ENCODE results near the gene OR7G1.

The OR7G1 gene

DNA sequence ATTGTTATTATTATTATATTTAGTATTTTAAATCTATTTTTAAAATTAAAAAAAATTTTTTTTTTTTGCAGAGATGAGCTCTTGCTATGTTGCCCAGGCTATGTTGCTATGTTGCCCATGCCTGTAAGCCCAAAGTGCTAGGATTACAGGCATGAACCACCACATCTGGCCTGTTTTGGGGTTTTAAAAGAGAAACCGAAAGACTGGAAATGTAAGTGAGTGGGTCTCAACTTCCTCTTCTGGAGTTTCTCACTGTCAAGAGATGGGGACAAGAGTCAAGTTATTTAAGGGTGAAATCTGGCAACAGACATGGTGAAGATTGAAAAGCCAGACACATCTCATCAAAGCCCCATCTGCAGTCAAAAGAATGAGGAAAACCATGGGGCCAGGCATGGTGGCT, 15.4 kb upstream of the OR7G1 start:
- no peak overlapping the region for H3K9ac ChIP-seq (ENCODE audit: low read length)
- H4K20me1 ChIP-seq (ENCODE audit: low read depth, low read length), result no peaks in the 10 kb centered on the region
- no peak overlapping the region for H3K27ac ChIP-seq (ENCODE audit: low read depth, low read length)
- no peaks in the 10 kb centered on the region for H3K36me3 ChIP-seq (ENCODE audit: low read length)
- H3K27me3 ChIP-seq (ENCODE audit: low read length), result no peaks in the 10 kb centered on the region
- no peaks in the 10 kb centered on the region for H3K9me3 ChIP-seq (ENCODE audit: insufficient read depth, low read length)
- no peak overlapping the region for H2AFZ ChIP-seq (ENCODE audit: low read depth, low read length, severe bottlenecking)
- no peaks in the 10 kb centered on the region for H3K9me2 ChIP-seq (replicated peaks; ENCODE audit: insufficient read depth, low read length)
- no peaks in the 10 kb centered on the region for H3K79me2 ChIP-seq (ENCODE audit: insufficient read depth, low read length)
- no peak overlapping the region for H3K4me2 ChIP-seq (ENCODE audit: low read depth, low read length, poor library complexity, severe bottlenecking)
- TF ChIP-seq EZH2phosphoT487 (conservative IDR thresholded peaks at IDR 0.05; ENCODE audit: low read length), result no peak
- TF ChIP-seq, protein P1, sequence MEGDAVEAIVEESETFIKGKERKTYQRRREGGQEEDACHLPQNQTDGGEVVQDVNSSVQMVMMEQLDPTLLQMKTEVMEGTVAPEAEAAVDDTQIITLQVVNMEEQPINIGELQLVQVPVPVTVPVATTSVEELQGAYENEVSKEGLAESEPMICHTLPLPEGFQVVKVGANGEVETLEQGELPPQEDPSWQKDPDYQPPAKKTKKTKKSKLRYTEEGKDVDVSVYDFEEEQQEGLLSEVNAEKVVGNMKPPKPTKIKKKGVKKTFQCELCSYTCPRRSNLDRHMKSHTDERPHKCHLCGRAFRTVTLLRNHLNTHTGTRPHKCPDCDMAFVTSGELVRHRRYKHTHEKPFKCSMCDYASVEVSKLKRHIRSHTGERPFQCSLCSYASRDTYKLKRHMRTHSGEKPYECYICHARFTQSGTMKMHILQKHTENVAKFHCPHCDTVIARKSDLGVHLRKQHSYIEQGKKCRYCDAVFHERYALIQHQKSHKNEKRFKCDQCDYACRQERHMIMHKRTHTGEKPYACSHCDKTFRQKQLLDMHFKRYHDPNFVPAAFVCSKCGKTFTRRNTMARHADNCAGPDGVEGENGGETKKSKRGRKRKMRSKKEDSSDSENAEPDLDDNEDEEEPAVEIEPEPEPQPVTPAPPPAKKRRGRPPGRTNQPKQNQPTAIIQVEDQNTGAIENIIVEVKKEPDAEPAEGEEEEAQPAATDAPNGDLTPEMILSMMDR (IDR thresholded peaks at IDR 0.05; ENCODE audit: insufficient read depth, low read length, poor library complexity, severe bottlenecking), result no peak
- H3K4me3 ChIP-seq (ENCODE audit: insufficient read depth, low read length, poor library complexity, severe bottlenecking), result no peak overlapping the region
- no peaks in the 10 kb centered on the region for H3F3A ChIP-seq (ENCODE audit: insufficient read depth)

DNA sequence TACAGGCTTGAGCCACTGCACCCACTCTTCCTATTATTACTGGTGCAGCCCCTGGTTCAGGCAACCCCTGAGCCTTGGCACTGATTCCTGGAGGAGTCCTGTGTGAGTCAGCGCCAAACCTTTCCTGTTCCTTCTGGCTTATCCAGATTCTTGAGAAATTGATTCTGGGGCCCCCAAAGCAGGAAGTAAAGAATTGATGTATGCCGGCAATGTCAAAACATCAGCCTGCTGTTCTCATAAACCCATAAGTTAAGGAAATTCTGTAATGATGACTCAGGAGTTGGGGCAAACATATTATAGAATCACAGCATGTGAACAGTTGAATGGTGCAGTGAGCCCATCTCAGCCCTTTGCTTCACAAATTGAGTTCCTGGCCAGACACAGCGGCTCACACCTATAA, 12.6 kb upstream of the OR7G1 start:
- no peak overlapping the region for H3K4me2 ChIP-seq (ENCODE audit: low read depth, low read length, poor library complexity, severe bottlenecking)

DNA sequence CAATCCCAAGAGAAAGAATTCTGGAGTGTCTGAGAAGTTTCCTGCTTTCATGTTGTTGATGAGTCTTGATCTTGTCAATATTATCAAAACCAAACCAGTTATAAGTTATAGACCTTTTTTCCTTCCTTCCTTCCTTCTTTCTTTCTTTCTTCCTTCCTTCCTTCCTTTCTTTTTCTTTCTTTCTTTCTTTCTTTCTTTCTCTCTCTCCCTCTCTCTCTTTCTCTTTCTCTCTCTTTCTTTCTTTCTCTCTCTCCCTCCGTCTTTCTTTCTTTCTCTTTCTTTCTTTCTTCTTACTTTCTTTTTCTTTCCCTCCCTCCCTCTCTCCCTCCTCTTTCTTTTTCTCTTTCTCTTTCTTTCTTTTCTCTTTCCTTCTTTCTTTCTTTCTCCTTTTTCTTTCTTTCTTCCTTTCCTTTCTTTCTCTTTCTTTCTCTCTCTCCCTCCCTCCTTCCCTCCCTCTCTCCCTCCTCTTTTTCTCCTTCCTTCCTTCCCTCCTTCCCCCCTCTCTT, 11.4 kb upstream of the OR7G1 start, which contains the start of gene OR7G3:
TSS of gene OR7G3 (minus strand) at position 51 of the 506 bp plus-strand sequence. CDS start at position 51, 0 bp downstream.
- Histone ChIP-seq H3K79me2 (ENCODE audit: insufficient read depth, low read length) (no peaks in the 10 kb centered on the region), H3K9me2 (replicated peaks; ENCODE audit: insufficient read depth, low read length) (no peaks in the 10 kb centered on the region), H3K27ac (ENCODE audit: low read depth, low read length) (no peak within 1 kb of the TSS), H3K27me3 (ENCODE audit: low read length) (no peaks in the 10 kb centered on the region), H3K4me2 (ENCODE audit: low read depth, low read length, poor library complexity, severe bottlenecking) (no peak within 1 kb of the TSS), H3K36me3 (ENCODE audit: low read length) (no peaks in the 10 kb centered on the region), H3K4me3 (ENCODE audit: insufficient read depth, low read length, poor library complexity, severe bottlenecking) (no peak within 1 kb of the TSS), H4K20me1 (ENCODE audit: low read depth, low read length) (no peaks in the 10 kb centered on the region), H2AFZ (ENCODE audit: low read depth, low read length, severe bottlenecking) (no peak within 1 kb of the TSS), H3K9me3 (ENCODE audit: insufficient read depth, low read length) (no peaks in the 10 kb centered on the region), H3F3A (ENCODE audit: insufficient read depth) (no peaks in the 10 kb centered on the region), H3K9ac (ENCODE audit: low read length) (no peak within 1 kb of the TSS)
- TF ChIP-seq, protein P1 (IDR thresholded peaks at IDR 0.05; ENCODE audit: insufficient read depth, low read length, poor library complexity, severe bottlenecking), result no peak
- TF ChIP-seq EZH2phosphoT487 (conservative IDR thresholded peaks at IDR 0.05; ENCODE audit: low read length), result no peak

More for the DNA sequence above, 12.6 kb upstream of the OR7G1 start:
- H3K9ac ChIP-seq (ENCODE audit: low read length), result no peak overlapping the region
- H3K9me3 ChIP-seq (ENCODE audit: insufficient read depth, low read length), result no peaks in the 10 kb centered on the region
- H3K36me3 ChIP-seq (ENCODE audit: low read length), result no peaks in the 10 kb centered on the region
- H4K20me1 ChIP-seq (ENCODE audit: low read depth, low read length), result no peaks in the 10 kb centered on the region
- no peak for TF ChIP-seq EZH2phosphoT487 (conservative IDR thresholded peaks at IDR 0.05; ENCODE audit: low read length)
- TF ChIP-seq, protein P1 (IDR thresholded peaks at IDR 0.05; ENCODE audit: insufficient read depth, low read length, poor library complexity, severe bottlenecking), result no peak
- no peaks in the 10 kb centered on the region for H3K27me3 ChIP-seq (ENCODE audit: low read length)
- H3K79me2 ChIP-seq (ENCODE audit: insufficient read depth, low read length), result no peaks in the 10 kb centered on the region
- H3K9me2 ChIP-seq (replicated peaks; ENCODE audit: insufficient read depth, low read length), result no peaks in the 10 kb centered on the region
- H2AFZ ChIP-seq (ENCODE audit: low read depth, low read length, severe bottlenecking), result no peak overlapping the region
- H3F3A ChIP-seq (ENCODE audit: insufficient read depth), result no peaks in the 10 kb centered on the region
- no peak overlapping the region for H3K4me3 ChIP-seq (ENCODE audit: insufficient read depth, low read length, poor library complexity, severe bottlenecking)
- no peak overlapping the region for H3K27ac ChIP-seq (ENCODE audit: low read depth, low read length)

All from SU-DHL-6 (cell line).